B cell (primary cell): ENCODE data around the gene JADE2. TPM values are rescaled to one million over a fixed set of nuclear protein-coding genes. Genes with fewer than 3 reads are reported as not detected.

Source experiments
- ATAC-seq: fragments of 200-7000 bp; cut with Tn5 transposase; one replicate; pipeline ENCODE4 v1.10.0; 2021; ENCODE audit warnings: low read depth, mild to moderate bottlenecking, moderate number of reproducible peaks, moderate library complexity
- CTCF ChIA-PET: fragments of 350-600 bp; sonication (Branson Sonifier 250); formaldehyde crosslinking; loops from one replicate; lab custom pipeline; 2021; ENCODE audit warnings: antibody characterized with exemption, inconsistent platforms; lab: Charles Lee
- POLR2A ChIA-PET: fragments of 350-600 bp; sonication (Branson Sonifier 250); formaldehyde crosslinking; loops from one replicate; lab custom pipeline; 2021; ENCODE audit warnings: antibody characterized with exemption; lab: Charles Lee
- DNase-seq: peaks from one replicate; pipeline ENCODE4 v3.0.0; 2013
- H2AFZ ChIP-seq: 2 replicates; pipeline ENCODE4 v1.6.1; 2012; ENCODE audit warnings: mild to moderate bottlenecking, low read depth, low read length; ENCODE audit not compliant: insufficient read depth, poor library complexity, severe bottlenecking
- H3K27ac ChIP-seq, 2 donors: 1 replicate in 1 of 2; 2 replicates in 1 of 2; pipeline ENCODE4 v1.5.1; 2012 to 2013; ENCODE audit warnings: low read length in 2 of 2, mild to moderate bottlenecking in 2 of 2, moderate library complexity in 1 of 2
- H3K27me3 ChIP-seq, 4 experiments: fragments of 200-600 bp in 1 of 4; sonication (generic) in 1 of 4; replicated peaks in 1 of 4; 1 replicate in 2 of 4; 2 replicates in 2 of 4; pipeline versions ENCODE4 v1.6.1 to v1.7.0; 2013 to 2016; ENCODE audit warnings: low read length in 3 of 4, mild to moderate bottlenecking in 2 of 4, mixed read lengths in 1 of 4, moderate library complexity in 1 of 4; ENCODE audit not compliant: insufficient read depth in 4 of 4, control insufficient read depth in 3 of 4; ENCODE audit errors: control extremely low read depth in 1 of 4
- H3K36me3 ChIP-seq, 2 experiments: replicated peaks in 1 of 2; 1 replicate in 1 of 2; 2 replicates in 1 of 2; pipeline versions ENCODE4 v1.6.1 to v1.7.1; 2013; ENCODE audit warnings: low read length in 1 of 2; ENCODE audit not compliant: insufficient read depth in 2 of 2, control insufficient read depth in 1 of 2; ENCODE audit errors: control extremely low read depth in 1 of 2, extremely low read depth in 1 of 2
- H3K4me1 ChIP-seq, 2 donors: fragments of 200-600 bp in 1 of 2; sonication (generic) in 1 of 2; 1 replicate in 1 of 2; 2 replicates in 1 of 2; pipeline versions ENCODE4 v1.5.1 to v1.6.1; 2013 to 2017; ENCODE audit warnings: low read length in 2 of 2; ENCODE audit not compliant: control insufficient read depth in 2 of 2, insufficient read depth in 2 of 2
- H3K4me2 ChIP-seq: replicated peaks from 2 replicates; pipeline ENCODE3; 2012; ENCODE audit warnings: mild to moderate bottlenecking, low read depth, low read length; ENCODE audit not compliant: poor library complexity, severe bottlenecking
- H3K4me3 ChIP-seq, 5 experiments: fragments of 200-600 bp in 1 of 5; sonication (generic) in 1 of 5; 1 replicate in 3 of 5; 2 replicates in 2 of 5; pipeline versions ENCODE4 v1.5.1 to v1.7.0; 2011 to 2016; ENCODE audit warnings: low read length in 4 of 5, mild to moderate bottlenecking in 4 of 5, low read depth in 2 of 5, control low read depth in 1 of 5, moderate library complexity in 1 of 5; ENCODE audit not compliant: insufficient read depth in 1 of 5; ENCODE audit errors: control extremely low read depth in 1 of 5, extremely low read depth in 1 of 5
- H3K79me2 ChIP-seq: fragments of 200-600 bp; sonication (generic); one replicate; pipeline ENCODE4 v1.6.0; 2016; ENCODE audit warnings: low read length; ENCODE audit not compliant: control insufficient read depth, insufficient read depth
- H3K9ac ChIP-seq: fragments of 200-600 bp; sonication (generic); 2 replicates; pipeline ENCODE4 v1.6.1; 2017; ENCODE audit warnings: mild to moderate bottlenecking, low read length, moderate library complexity
- H3K9me3 ChIP-seq, 3 donors: one replicate each; pipeline versions ENCODE4 v1.6.1 to v1.7.1; 2013; ENCODE audit warnings: low read length in 2 of 3; ENCODE audit not compliant: control insufficient read depth in 2 of 3, insufficient read depth in 1 of 3; ENCODE audit errors: control extremely low read depth in 1 of 3
- H4K20me1 ChIP-seq: 2 replicates; pipeline ENCODE4 v1.6.0; 2012; ENCODE audit warnings: mild to moderate bottlenecking, low read length; ENCODE audit not compliant: insufficient read depth, control insufficient read depth, poor library complexity, severe bottlenecking
- H3K27ac Mint-ChIP-seq: one replicate; pipeline ENCODE4 v1.8.0; 2021; ENCODE audit warnings: mixed read lengths
- H3K27me3 Mint-ChIP-seq: one replicate; pipeline ENCODE4 v1.8.0; 2021; ENCODE audit warnings: mixed read lengths
- H3K4me1 Mint-ChIP-seq: one replicate; pipeline ENCODE4 v1.8.0; 2021; ENCODE audit warnings: mixed read lengths
- H3K4me3 Mint-ChIP-seq: one replicate; pipeline ENCODE4 v1.8.0; 2021; ENCODE audit warnings: mixed read lengths
- H3K9me3 Mint-ChIP-seq: one replicate; pipeline ENCODE4 v1.8.0; 2022; ENCODE audit warnings: mixed read lengths; ENCODE audit not compliant: insufficient read depth
- CTCF ChIP-seq: fragments of 200-600 bp; IDR thresholded peaks from one replicate; pipeline ENCODE4 v1.8.0; 2022; ENCODE audit warnings: antibody characterized with exemption, mild to moderate bottlenecking
- EZH2 ChIP-seq: IDR thresholded peaks from 2 replicates; pipeline ENCODE4 v1.6.1; 2012; ENCODE audit warnings: borderline replicate concordance, low read depth, mild to moderate bottlenecking, moderate library complexity, low read length; ENCODE audit not compliant: insufficient read depth, poor library complexity, severe bottlenecking
- WGBS: methylation state at CpG from one replicate; pipeline ENCODE4 v1.1.5; 2013; ENCODE audit warnings: missing lambda C conversion rate; ENCODE audit not compliant: insufficient coverage; 5-methylcytosine and 5-hydroxymethylcytosine counted together
- intact Hi-C: fragments of 100-400 bp; cut with micrococcal nuclease; formaldehyde crosslinking; loops from one replicate; pipeline ENCODE4 v1.10.0; 2022
- polyA plus RNA-seq: library from polyadenylated mRNA; depleted of rRNA; stranded (reverse); fragments of >200 nt; gene quantifications from 2 replicates; pipeline ENCODE4 v1.2.3, GENCODE V29; 2012
- total RNA-seq, 2 donors: library from RNA; stranded (reverse); fragments of 120-200 nt in 1 of 2; gene quantifications; 1 replicate in 1 of 2; 2 replicates in 1 of 2; pipeline versions ENCODE4 v1.2.3 to v1.2.4, GENCODE V29; 2013 to 2022

The JADE2 gene
- total and polyA plus RNA-seq, 2 donors (not counting 1 experiment from before 2014, with no cell fraction given) = 80.5 to 247 TPM

GRCh38 chr5:134583766-134584165, 58.3 kb downstream of the JADE2 start:
- Histone ChIP-seq H3K27ac (peak overlapping the region; percentile 12 to 55), H3K9ac (no peak overlapping the region), H3K9me3 (no peaks in the 10 kb centered on the region), H3K27me3 (no peaks in the 10 kb centered on the region), H2AFZ (no peak overlapping the region), H3K4me1 (peaks cover 3 to 5% of the 10 kb centered on the region in 2 donors), H3K4me2 (no peak overlapping the region), H3K4me3 (no peak overlapping the region), H4K20me1 (peaks cover 32% of the 10 kb centered on the region), H3K79me2 (peaks cover 6% of the 10 kb centered on the region), H3K36me3 (peaks cover 0 to 30% of the 10 kb centered on the region in 2 experiments)
- 80% methylated on average over 1 of the region's 2 CpGs for WGBS
- Mint-ChIP-seq H3K27ac (peak overlapping the region; percentile 59), H3K27me3 (no peaks in the 10 kb centered on the region), H3K4me3 (no peak overlapping the region), H3K4me1 (peaks cover 21% of the 10 kb centered on the region), H3K9me3 (no peaks in the 10 kb centered on the region)
- POLR2A ChIA-PET = no interaction called here
- CTCF ChIA-PET = interaction anchor here (0.8 to 7.9 kb wide), 6 partner anchors 153 to 397 kb away, joined by 3 to 167 read pairs (median 4); partner anchors contain the start of genes CDKN2AIPNL and UBE2B
- ATAC-seq (no peak), DNase-seq (no peak)
- TF ChIP-seq CTCF (no peak), EZH2 (no peak)
- intact Hi-C loops = no loop called here

GRCh38 chr5:134584662-134585061, 59.2 kb downstream of the JADE2 start:
- no peak overlapping the region for H3K4me2 ChIP-seq
- ATAC-seq (no peak), DNase-seq (no peak)
- H3K79me2 ChIP-seq = peaks cover 2% of the 10 kb centered on the region
- no peak overlapping the region for H3K27ac Mint-ChIP-seq
- H3K4me1 Mint-ChIP-seq = peaks cover 21% of the 10 kb centered on the region
- H3K36me3 ChIP-seq = peaks cover 0 to 21% of the 10 kb centered on the region in 2 experiments
- intact Hi-C loops = no loop called here
- no peaks in the 10 kb centered on the region for H3K27me3 ChIP-seq
- H2AFZ ChIP-seq = no peak overlapping the region
- no peaks in the 10 kb centered on the region for H3K27me3 Mint-ChIP-seq
- peak overlapping the region in 1 of 2 donors; percentile 55 for H3K27ac ChIP-seq
- H3K4me3 Mint-ChIP-seq = no peak overlapping the region
- 88% methylated on average over 2 of the region's 3 CpGs for WGBS
- POLR2A ChIA-PET = no interaction called here
- H3K9me3 ChIP-seq = no peaks in the 10 kb centered on the region
- CTCF ChIA-PET = interaction anchor here (0.6 to 7.9 kb wide), 9 partner anchors 13 to 281 kb away, joined by 3 to 167 read pairs (median 3); partner anchors contain the start of genes CDKN2AIPNL and UBE2B
- H3K4me1 ChIP-seq = peaks cover 3 to 5% of the 10 kb centered on the region in 2 donors
- no peak for TF ChIP-seq EZH2
- no peak for TF ChIP-seq CTCF
- peaks cover 23% of the 10 kb centered on the region for H4K20me1 ChIP-seq
- H3K4me3 ChIP-seq = no peak overlapping the region
- no peaks in the 10 kb centered on the region for H3K9me3 Mint-ChIP-seq
- no peak overlapping the region for H3K9ac ChIP-seq
